EH (cell line): ENCODE measurements around the gene ATOX1.
"Not testable (repeated sequence)": the region's sequence is repeated elsewhere in the genome, so short reads cannot be mapped to it uniquely, and the experiment has no call there.

Experiments
- DNase-seq: peaks from one replicate; pipeline ENCODE4 v3.0.0-alpha.2; 2015; ENCODE audit warnings: low read depth

The ATOX1 gene

GRCh38 chr5:151758430-151759241 is at the start of gene ATOX1:
Gene ATOX1 (minus strand): TSS chr5:151758631. CDS start chr5:151758551, 80 bp downstream.
- peak; percentile 92 for DNase-seq

- DNase-seq: peak; percentile 45
Observed at GRCh38 chr5:151805414-151806223, 47.2 kb upstream of the ATOX1 start.

- DNase-seq: no peak
Observed at GRCh38 chr5:151800532-151800931, 42.1 kb upstream of the ATOX1 start.

- DNase-seq: peak; percentile 50
Observed at GRCh38 chr5:151799407-151799806, 41.0 kb upstream of the ATOX1 start.

GRCh38 chr5:151798674-151799073 is 40.2 kb upstream of the ATOX1 start:
- no peak for DNase-seq

GRCh38 chr5:151795426-151795825 is 37.0 kb upstream of the ATOX1 start:
- no peak for DNase-seq

GRCh38 chr5:151793358-151793757 is 34.9 kb upstream of the ATOX1 start:
- no peak for DNase-seq

- DNase-seq: no peak
Observed at GRCh38 chr5:151787817-151788216, 29.4 kb upstream of the ATOX1 start.

- no peak for DNase-seq
Observed at GRCh38 chr5:151786468-151786867, 28.0 kb upstream of the ATOX1 start.

GRCh38 chr5:151784141-151784540 is 25.7 kb upstream of the ATOX1 start:
- no peak for DNase-seq

- not testable (repeated sequence) for DNase-seq
Observed at GRCh38 chr5:151783664-151784063, 25.2 kb upstream of the ATOX1 start.

- DNase-seq: no peak
Observed at GRCh38 chr5:151781201-151781600, 22.8 kb upstream of the ATOX1 start.

GRCh38 chr5:151780348-151780747 is 21.9 kb upstream of the ATOX1 start:
- DNase-seq: no peak

- no peak for DNase-seq
Observed at GRCh38 chr5:151779531-151780125, 21.2 kb upstream of the ATOX1 start.

GRCh38 chr5:151775025-151775606 is 16.7 kb upstream of the ATOX1 start:
- no peak for DNase-seq

GRCh38 chr5:151773951-151774350 is 15.5 kb upstream of the ATOX1 start:
- DNase-seq: no peak

GRCh38 chr5:151772846-151773561 is 14.6 kb upstream of the ATOX1 start:
- DNase-seq: peak; percentile 61

- DNase-seq: peak; percentile 45
Observed at GRCh38 chr5:151772029-151772845, 13.8 kb upstream of the ATOX1 start.

GRCh38 chr5:151771259-151772028 is 13.0 kb upstream of the ATOX1 start, which contains the start of gene G3BP1:
Gene G3BP1 (plus strand): TSS chr5:151771954. CDS start chr5:151786621, 14,667 bp downstream.
- peak; percentile 100 for DNase-seq
